PFSK-1 (cell line): Measurements from ENCODE around the gene GPR3.

Experiments used
- FOXP2 ChIP-seq: optimal IDR thresholded peaks from 2 replicates; pipeline ENCODE3; 2011; ENCODE audit warnings: borderline replicate concordance, control low read depth, inconsistent platforms; ENCODE audit not compliant: insufficient read depth; ENCODE audit errors: extremely low read length, extremely low read depth
- POLR2AphosphoS5 ChIP-seq: IDR thresholded peaks from 2 replicates; pipeline ENCODE4 v1.6.1; 2012; ENCODE audit warnings: low read depth, mild to moderate bottlenecking, control low read depth, low read length, moderate library complexity
- SIN3A ChIP-seq: IDR thresholded peaks from 2 replicates; pipeline ENCODE4 v1.6.1; 2012; ENCODE audit warnings: mild to moderate bottlenecking, low read length, moderate library complexity, borderline replicate concordance; ENCODE audit not compliant: insufficient read depth
- TAF1 ChIP-seq: IDR thresholded peaks from 2 replicates; pipeline ENCODE4 v1.6.1; 2012; ENCODE audit warnings: low read length, control low read depth, borderline replicate concordance; ENCODE audit not compliant: insufficient read depth
- TF ChIP-seq, protein P1 (sequence below), 2 experiments: IDR thresholded peaks; 2 replicates each; pipeline versions ENCODE4 v1.6.1 to v1.8.0; 2011 to 2012; ENCODE audit warnings: low read depth in 2 of 2, low read length in 2 of 2, control low read depth in 1 of 2, inconsistent platforms in 1 of 2, mild to moderate bottlenecking in 1 of 2, moderate library complexity in 1 of 2; ENCODE audit not compliant: insufficient read depth in 1 of 2

The GPR3 gene

DNA sequence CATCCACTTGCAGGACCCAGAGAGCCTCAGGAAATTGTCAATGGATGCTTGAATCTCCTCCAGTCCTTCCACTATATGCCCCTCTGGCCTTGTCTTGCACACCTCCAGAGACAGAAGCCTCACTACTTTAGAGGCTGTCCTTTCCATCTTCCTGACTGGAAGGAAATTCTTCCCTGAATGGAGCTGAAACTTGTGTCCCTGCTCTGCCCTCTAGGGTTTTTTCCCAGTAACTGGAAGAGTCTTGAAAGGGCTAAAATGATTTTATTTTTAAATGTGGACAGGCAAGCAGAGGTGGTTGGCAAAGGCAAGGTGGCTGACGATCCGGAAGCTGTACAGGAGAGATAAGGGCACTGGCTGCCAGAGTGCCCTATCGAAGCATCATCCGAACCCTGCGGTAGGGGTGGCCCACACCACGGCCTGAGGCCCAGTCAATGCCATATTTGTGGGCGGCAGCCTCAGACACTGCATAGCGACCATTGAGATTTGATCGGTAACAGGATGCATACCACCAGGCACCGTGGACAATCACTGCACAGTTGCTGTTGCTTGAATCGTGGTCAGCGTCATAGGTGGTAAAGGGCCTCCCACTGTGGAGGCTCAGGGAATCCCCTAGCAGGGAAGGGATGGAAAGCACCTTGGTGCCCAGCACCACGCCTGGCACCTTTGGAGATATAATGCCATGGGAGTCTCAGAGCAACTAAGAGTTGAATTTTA, 23.4 kb upstream of the GPR3 start:
- TF ChIP-seq TAF1 (no peak), FOXP2 (no peak), SIN3A (no peak), POLR2AphosphoS5 (no peak)
- TF ChIP-seq, protein P1, sequence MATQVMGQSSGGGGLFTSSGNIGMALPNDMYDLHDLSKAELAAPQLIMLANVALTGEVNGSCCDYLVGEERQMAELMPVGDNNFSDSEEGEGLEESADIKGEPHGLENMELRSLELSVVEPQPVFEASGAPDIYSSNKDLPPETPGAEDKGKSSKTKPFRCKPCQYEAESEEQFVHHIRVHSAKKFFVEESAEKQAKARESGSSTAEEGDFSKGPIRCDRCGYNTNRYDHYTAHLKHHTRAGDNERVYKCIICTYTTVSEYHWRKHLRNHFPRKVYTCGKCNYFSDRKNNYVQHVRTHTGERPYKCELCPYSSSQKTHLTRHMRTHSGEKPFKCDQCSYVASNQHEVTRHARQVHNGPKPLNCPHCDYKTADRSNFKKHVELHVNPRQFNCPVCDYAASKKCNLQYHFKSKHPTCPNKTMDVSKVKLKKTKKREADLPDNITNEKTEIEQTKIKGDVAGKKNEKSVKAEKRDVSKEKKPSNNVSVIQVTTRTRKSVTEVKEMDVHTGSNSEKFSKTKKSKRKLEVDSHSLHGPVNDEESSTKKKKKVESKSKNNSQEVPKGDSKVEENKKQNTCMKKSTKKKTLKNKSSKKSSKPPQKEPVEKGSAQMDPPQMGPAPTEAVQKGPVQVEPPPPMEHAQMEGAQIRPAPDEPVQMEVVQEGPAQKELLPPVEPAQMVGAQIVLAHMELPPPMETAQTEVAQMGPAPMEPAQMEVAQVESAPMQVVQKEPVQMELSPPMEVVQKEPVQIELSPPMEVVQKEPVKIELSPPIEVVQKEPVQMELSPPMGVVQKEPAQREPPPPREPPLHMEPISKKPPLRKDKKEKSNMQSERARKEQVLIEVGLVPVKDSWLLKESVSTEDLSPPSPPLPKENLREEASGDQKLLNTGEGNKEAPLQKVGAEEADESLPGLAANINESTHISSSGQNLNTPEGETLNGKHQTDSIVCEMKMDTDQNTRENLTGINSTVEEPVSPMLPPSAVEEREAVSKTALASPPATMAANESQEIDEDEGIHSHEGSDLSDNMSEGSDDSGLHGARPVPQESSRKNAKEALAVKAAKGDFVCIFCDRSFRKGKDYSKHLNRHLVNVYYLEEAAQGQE (IDR thresholded peaks at IDR 0.05; ENCODE audit: insufficient read depth in 1 of 2, low read depth in 2 of 2, low read length in 2 of 2): no peak

DNA sequence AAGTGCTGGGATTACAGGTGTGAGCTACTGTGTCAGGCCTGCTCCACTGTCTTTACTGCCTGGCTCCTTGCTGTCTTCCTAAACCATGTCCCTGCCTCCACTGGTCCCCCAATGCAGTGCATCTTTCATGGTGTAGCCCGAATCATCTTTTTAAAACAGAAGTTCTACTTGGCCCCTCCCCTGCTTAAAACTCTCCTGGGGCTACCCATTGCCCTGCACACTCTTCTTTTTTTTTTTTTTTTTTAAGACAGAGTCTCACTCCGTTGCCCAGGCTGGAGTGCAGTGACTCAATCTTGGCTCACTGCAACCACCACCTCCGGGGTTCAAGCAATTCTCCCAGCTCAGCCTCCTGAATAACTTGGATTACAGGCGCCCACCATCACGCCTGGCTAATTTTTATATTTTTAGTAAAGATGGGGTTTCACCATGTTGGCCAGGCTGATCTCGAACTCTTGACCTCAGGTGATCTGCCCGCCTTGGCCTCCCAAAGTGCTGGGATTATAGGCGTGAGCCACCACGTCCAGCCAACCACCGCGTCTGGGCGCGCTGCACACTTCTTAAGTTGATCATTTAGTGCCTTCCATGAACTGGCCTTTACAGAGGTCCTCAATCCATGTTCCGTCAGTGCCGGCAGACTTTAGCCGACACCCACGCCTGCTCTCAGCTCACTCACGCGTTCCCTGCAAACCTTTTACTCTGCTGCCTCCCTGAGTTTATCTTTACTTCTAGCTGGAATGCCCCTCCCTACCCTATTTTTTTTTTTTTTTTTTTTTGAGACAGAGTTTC, 20.2 kb upstream of the GPR3 start:
- no peak for TF ChIP-seq POLR2AphosphoS5
- TF ChIP-seq, protein P1 (IDR thresholded peaks at IDR 0.05; ENCODE audit: insufficient read depth in 1 of 2, low read depth in 2 of 2, low read length in 2 of 2): no peak
- no peak for TF ChIP-seq TAF1
- TF ChIP-seq SIN3A: no peak
- TF ChIP-seq FOXP2: no peak

DNA sequence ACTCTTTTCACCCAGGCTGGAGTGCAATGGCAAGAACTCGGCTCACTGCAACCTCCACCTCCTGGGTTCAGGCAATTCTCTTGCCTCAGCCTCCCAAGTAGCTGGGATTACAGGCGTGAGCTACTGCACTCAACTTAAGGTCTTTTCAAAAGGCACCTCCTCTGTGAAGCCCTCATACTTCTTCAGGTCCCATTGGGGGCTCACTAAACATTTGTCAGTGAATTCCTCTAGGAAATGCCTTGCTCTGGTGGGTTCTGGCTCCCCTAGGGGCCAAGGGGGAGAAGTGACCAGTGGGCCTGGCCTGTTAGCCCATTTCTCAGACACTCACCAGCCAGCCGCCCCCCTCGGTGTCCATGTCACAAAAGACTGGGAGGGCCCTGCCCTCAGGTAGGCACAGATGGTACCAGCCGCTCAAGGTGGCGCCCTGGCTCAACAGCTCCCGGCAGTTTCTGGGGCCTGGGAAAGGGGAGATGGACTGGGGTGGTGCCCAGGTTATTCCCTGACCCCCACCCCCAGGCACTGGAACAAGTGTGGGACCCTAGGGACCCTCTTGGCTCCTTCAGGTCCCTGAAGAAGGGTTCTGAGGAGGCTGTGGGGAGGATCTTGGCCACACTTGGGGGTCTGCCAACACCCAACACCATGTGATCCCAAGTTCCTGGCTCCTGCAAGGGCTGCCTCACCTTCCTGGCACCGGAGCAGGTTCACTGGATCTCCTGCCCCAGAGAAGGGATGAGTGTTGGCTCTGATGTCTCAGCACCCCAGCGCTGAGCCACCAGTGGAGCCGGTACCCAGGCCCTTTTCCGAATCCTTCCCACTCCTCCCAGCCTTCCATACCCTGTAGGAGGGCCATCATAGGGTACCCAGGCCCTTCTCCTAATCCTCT, 19.4 kb upstream of the GPR3 start:
- no peak for TF ChIP-seq SIN3A
- TF ChIP-seq POLR2AphosphoS5: no peak
- TF ChIP-seq, protein P1 (IDR thresholded peaks at IDR 0.05; ENCODE audit: insufficient read depth in 1 of 2, low read depth in 2 of 2, low read length in 2 of 2): no peak
- TF ChIP-seq FOXP2: no peak
- TF ChIP-seq TAF1: no peak

DNA sequence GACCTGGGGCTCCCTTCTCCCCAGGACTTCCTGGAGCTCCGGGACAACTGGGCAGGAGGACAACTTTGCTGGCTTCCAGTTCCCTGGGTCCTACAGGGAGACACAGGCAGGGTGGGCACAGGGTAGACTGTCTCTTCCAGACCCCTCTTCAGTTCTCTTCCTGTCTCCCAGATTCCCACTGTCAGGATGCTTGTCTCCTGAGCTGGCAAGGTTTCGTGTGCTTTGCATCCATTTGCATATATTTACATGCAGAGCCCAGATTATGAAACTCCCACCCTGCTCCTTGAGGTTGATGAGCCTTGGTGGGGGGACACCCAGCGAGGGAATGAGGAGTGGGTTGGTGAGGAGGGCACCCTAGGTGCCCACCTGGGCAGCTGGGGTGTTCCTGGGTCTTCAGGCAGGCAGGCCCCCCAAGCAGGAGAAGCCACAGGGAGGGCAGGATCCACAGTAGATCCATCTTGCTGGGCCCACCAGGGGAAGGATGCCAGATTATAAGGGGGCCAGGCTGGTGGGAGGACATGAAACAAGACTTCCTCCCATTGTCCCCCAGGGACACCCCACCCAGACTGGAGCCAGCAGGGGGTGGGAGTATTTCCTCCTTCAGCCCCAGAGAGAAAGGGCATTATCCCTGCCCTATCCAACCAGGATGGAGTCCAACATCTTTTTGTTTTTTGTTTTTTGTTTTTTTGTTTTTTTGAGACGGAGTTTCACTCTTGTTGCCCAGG, 17.9 kb upstream of the GPR3 start, which contains the start of gene FCN3:
FCN3 (minus strand) TSS at position 463 of the 725 bp plus-strand sequence; CDS start at position 457, 6 bp downstream.
- TF ChIP-seq TAF1 (no peak), FOXP2 (no peak), SIN3A (no peak), POLR2AphosphoS5 (no peak)
- TF ChIP-seq, protein P1 (IDR thresholded peaks at IDR 0.05; ENCODE audit: insufficient read depth in 1 of 2, low read depth in 2 of 2, low read length in 2 of 2): no peak
